Stimulated activated CD8-positive, alpha-beta memory T cell treated with anti-CD3 and anti-CD28 coated beads, Interleukin-4, amount 100 ng/mL, for 24 hours (primary cell): ENCODE data around the gene ZNF598.

Source experiments
- DNase-seq: peaks from one replicate; pipeline ENCODE4 v3.0.0-alpha.2; 2020; ENCODE audit warnings: low read depth

ZNF598 gene

GRCh38 chr16:2009791-2010510, at the start of gene ZNF598:
TSS of gene ZNF598 (minus strand) at chr16:2009821.
- DNase-seq: peak; percentile 71

GRCh38 chr16:2058872-2059271, 49.3 kb upstream of the ZNF598 start:
- no peak for DNase-seq

- no peak for DNase-seq
Observed at GRCh38 chr16:2058420-2058819, 48.8 kb upstream of the ZNF598 start.

GRCh38 chr16:2057438-2057837, 47.8 kb upstream of the ZNF598 start:
- no peak for DNase-seq

GRCh38 chr16:2056681-2057407, 47.2 kb upstream of the ZNF598 start:
- DNase-seq: no peak

- no peak for DNase-seq
Observed at GRCh38 chr16:2056077-2056476, 46.5 kb upstream of the ZNF598 start.

- no peak for DNase-seq
Observed at GRCh38 chr16:2054543-2055245, 45.1 kb upstream of the ZNF598 start.

GRCh38 chr16:2053897-2054296, 44.3 kb upstream of the ZNF598 start:
- DNase-seq: no peak

- no peak for DNase-seq
Observed at GRCh38 chr16:2053211-2053610, 43.6 kb upstream of the ZNF598 start.

GRCh38 chr16:2048116-2048543, 38.5 kb upstream of the ZNF598 start:
- no peak for DNase-seq

GRCh38 chr16:2047330-2048115, 37.9 kb upstream of the ZNF598 start, which contains the start of the genes NTHL1 and TSC2:
TSS of gene NTHL1 (minus strand) at chr16:2047834. CDS start at chr16:2047823, 11 bp downstream.
TSS of gene TSC2 (plus strand) at chr16:2047985. CDS start at chr16:2048616, 631 bp downstream.
- DNase-seq: peak; percentile 93

GRCh38 chr16:2046893-2047329, 37.3 kb upstream of the ZNF598 start:
- DNase-seq: no peak

- no peak for DNase-seq
Observed at GRCh38 chr16:2045965-2046892, 36.6 kb upstream of the ZNF598 start.

GRCh38 chr16:2044541-2044940, 34.9 kb upstream of the ZNF598 start:
- no peak for DNase-seq

GRCh38 chr16:2043667-2044451, 34.2 kb upstream of the ZNF598 start:
- no peak for DNase-seq

GRCh38 chr16:2042986-2043666, 33.5 kb upstream of the ZNF598 start:
- DNase-seq: no peak

GRCh38 chr16:2042171-2042985, 32.8 kb upstream of the ZNF598 start:
- DNase-seq: no peak

GRCh38 chr16:2040787-2041522, 31.3 kb upstream of the ZNF598 start:
- no peak for DNase-seq
